OCI-LY3 (cell line): ENCODE data around the gene MIR17HG.

ENCODE experiments used
- H2AFZ ChIP-seq: fragments of 200-600, 300-600 bp; shearing (Covaris generic); 2 replicates; pipeline ENCODE4 v1.6.0; 2014; ENCODE audit warnings: antibody characterized with exemption, low read depth, low read length
- H3K27ac ChIP-seq: fragments of 200-600, 300-600 bp; sonication (generic); 2 replicates; pipeline ENCODE4 v1.5.1; 2014; ENCODE audit warnings: mild to moderate bottlenecking, low read length, moderate library complexity, mixed read lengths
- H3K27me3 ChIP-seq: fragments of 200-600, 300-600 bp; sonication (generic); 2 replicates; pipeline ENCODE4 v1.6.1; 2014; ENCODE audit warnings: low read depth, low read length, mixed read lengths
- H3K36me3 ChIP-seq: fragments of 200-600, 300-600 bp; sonication (generic); replicated peaks from 2 replicates; pipeline ENCODE3; 2014; ENCODE audit warnings: low read depth, low read length, mixed read lengths
- H3K4me1 ChIP-seq: fragments of 300-600, 200-600 bp; sonication (generic); 2 replicates; pipeline ENCODE4 v1.6.1; 2014; ENCODE audit warnings: low read length, mixed read lengths
- H3K4me2 ChIP-seq: fragments of 200-600, 300-600 bp; sonication (generic); 2 replicates; pipeline ENCODE4 v1.6.1; 2014; ENCODE audit warnings: low read length, mixed read lengths
- H3K4me3 ChIP-seq: fragments of 300-600, 200-600 bp; sonication (generic); 2 replicates; pipeline ENCODE4 v1.5.1; 2014; ENCODE audit warnings: antibody characterized with exemption, mild to moderate bottlenecking, low read length, moderate library complexity
- H3K79me2 ChIP-seq: fragments of 300-600, 200-600 bp; shearing (Covaris generic); 2 replicates; pipeline ENCODE4 v1.6.1; 2014; ENCODE audit warnings: mild to moderate bottlenecking, low read length, mixed read lengths
- H3K9ac ChIP-seq: fragments of 300-600, 200-600 bp; shearing (Covaris generic); 2 replicates; pipeline ENCODE4 v1.6.0; 2014; ENCODE audit warnings: mild to moderate bottlenecking, low read length, moderate library complexity
- H3K9me3 ChIP-seq: fragments of 200-600, 300-600 bp; shearing (Covaris generic); 2 replicates; pipeline ENCODE4 v1.6.1; 2014; ENCODE audit warnings: low read length, mixed read lengths; ENCODE audit not compliant: insufficient read depth
- H4K20me1 ChIP-seq: fragments of 200-600, 300-600 bp; sonication (generic); 2 replicates; pipeline ENCODE4 v1.6.1; 2016; ENCODE audit warnings: low read length, mixed read lengths; ENCODE audit not compliant: insufficient read depth
- EZH2phosphoT487 ChIP-seq: fragments of 200-600 bp; shearing (Covaris generic); IDR thresholded peaks from 2 replicates; pipeline ENCODE4 v1.6.1; 2018; ENCODE audit warnings: antibody characterized with exemption, mixed run types, low read depth
- TF ChIP-seq, protein P1 (sequence below): fragments of 200-600, 300-600 bp; sonication (generic); IDR thresholded peaks from 2 replicates; pipeline ENCODE4 v1.5.1; 2014; ENCODE audit warnings: antibody characterized with exemption, low read length, low read depth

Gene MIR17HG

DNA sequence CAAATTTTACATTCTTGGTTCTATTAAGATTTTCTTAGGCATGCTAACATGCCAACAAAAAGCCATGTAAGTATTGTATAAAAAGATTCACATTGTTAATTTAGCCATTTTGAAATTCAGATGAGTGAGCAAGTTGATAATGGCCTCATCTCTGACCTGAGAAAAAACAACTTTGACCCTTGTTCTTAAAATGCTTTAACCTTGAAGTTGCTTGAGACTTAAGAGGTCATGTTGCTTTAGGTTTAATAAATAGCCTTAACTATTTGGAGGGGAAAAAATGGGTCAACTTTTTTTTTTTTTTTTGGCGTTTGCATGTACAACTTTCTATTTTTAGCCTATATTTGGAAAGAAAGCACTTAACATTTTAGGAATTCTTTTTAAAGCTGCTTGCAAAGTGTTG is 6.0 kb downstream of the MIR17HG start:
- H3K36me3 ChIP-seq = peaks cover 92% of the 10 kb centered on the region
- no peak for TF ChIP-seq EZH2phosphoT487
- TF ChIP-seq, protein P1, sequence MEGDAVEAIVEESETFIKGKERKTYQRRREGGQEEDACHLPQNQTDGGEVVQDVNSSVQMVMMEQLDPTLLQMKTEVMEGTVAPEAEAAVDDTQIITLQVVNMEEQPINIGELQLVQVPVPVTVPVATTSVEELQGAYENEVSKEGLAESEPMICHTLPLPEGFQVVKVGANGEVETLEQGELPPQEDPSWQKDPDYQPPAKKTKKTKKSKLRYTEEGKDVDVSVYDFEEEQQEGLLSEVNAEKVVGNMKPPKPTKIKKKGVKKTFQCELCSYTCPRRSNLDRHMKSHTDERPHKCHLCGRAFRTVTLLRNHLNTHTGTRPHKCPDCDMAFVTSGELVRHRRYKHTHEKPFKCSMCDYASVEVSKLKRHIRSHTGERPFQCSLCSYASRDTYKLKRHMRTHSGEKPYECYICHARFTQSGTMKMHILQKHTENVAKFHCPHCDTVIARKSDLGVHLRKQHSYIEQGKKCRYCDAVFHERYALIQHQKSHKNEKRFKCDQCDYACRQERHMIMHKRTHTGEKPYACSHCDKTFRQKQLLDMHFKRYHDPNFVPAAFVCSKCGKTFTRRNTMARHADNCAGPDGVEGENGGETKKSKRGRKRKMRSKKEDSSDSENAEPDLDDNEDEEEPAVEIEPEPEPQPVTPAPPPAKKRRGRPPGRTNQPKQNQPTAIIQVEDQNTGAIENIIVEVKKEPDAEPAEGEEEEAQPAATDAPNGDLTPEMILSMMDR = no peak
- H3K9ac ChIP-seq = no peak overlapping the region
- peaks cover 68% of the 10 kb centered on the region for H3K4me1 ChIP-seq
- peaks cover 94% of the 10 kb centered on the region for H4K20me1 ChIP-seq
- peak overlapping the region; percentile 64 for H3K27ac ChIP-seq
- H3K4me2 ChIP-seq = peak overlapping the region; percentile 16
- H3K4me3 ChIP-seq = no peak overlapping the region
- peaks cover 74% of the 10 kb centered on the region for H3K79me2 ChIP-seq
- no peaks in the 10 kb centered on the region for H3K27me3 ChIP-seq
- H3K9me3 ChIP-seq = no peaks in the 10 kb centered on the region
- H2AFZ ChIP-seq = no peak overlapping the region

DNA sequence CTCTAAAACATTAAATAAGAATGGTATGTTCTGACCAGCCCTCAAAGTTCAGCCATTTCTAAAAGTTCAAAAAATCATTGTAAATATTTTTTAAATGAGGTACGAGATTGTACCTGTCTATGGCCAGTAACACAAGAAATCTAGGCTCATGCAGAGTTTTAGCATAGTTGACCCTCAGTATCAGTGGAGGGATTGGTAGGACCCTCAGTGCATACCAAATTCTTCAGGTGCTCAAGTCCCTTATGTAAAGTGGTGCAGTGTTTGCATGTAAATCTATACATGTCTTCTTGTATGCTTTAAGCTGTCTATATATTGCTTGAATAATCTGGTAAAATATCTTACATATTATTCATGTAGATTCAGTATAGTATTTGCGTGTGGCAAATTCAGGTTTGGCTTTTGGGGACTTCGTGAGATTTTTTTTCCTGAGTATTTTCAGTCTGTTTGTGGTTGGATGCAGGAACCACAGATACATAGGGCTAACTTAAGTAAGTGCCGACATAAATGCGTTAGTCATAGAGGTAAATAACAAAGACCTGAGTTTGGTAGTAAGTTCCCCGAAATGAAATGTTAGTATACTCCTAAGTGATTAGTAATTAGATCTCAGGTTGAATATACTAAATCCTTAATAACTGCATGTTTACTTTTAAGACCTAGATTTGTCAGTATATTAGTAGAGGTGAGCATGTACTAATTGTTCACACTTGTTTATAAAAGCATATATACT is 7.8 kb downstream of the MIR17HG start:
- H3K36me3 ChIP-seq = peaks cover 79% of the 10 kb centered on the region
- H3K4me1 ChIP-seq = peaks cover 64% of the 10 kb centered on the region
- H3K4me2 ChIP-seq = no peak overlapping the region
- no peaks in the 10 kb centered on the region for H3K9me3 ChIP-seq
- H4K20me1 ChIP-seq = peaks cover 85% of the 10 kb centered on the region
- TF ChIP-seq, protein P1 = no peak
- TF ChIP-seq EZH2phosphoT487 = no peak
- peaks cover 56% of the 10 kb centered on the region for H3K79me2 ChIP-seq
- no peak overlapping the region for H3K4me3 ChIP-seq
- no peak overlapping the region for H2AFZ ChIP-seq
- no peaks in the 10 kb centered on the region for H3K27me3 ChIP-seq
- peak overlapping the region; percentile 64 for H3K27ac ChIP-seq
- H3K9ac ChIP-seq = no peak overlapping the region

DNA sequence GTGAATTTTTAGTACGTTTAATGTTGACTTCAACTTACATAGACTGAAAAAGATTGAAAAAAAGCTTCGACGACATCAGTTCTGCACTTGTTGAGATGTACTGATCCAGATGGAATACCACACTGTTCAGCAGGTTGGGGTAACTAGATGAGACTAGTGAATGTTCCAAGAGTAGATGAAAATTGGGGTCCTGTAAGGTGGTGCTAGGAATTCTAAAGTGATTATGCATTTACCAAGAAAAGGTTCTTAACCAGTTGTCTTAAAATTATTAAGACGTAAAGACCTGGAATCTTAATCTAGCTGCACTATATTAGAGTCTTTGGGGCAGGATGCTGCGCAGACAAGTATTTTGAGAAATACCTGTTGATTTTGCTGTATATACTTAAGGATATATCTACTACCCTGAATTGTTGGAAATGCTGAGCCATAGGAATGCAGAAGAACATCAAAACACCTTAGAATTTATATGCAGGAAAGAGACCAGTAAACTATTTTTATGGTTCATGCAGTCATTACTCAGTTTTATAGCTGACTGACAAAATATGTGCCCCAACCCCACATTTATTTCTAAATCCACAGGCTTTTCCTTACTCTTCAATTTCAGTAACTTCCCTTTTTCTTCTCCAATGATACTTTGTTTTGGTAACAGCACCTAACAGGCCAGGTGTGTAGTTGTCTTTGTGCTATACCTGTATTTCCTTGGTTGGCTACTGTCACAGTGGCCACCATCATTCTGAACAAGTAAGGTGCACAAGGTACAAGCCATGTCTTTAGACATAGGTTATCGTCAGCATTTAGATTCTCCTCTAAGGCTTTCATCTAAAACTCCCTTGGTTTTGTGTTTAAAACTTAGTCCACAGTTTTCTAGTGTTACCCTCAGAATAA is 8.6 kb downstream of the MIR17HG start:
- no peak overlapping the region for H3K9ac ChIP-seq
- peaks cover 80% of the 10 kb centered on the region for H4K20me1 ChIP-seq
- TF ChIP-seq, protein P1 = no peak
- no peak for TF ChIP-seq EZH2phosphoT487
- peaks cover 48% of the 10 kb centered on the region for H3K79me2 ChIP-seq
- peaks cover 56% of the 10 kb centered on the region for H3K4me1 ChIP-seq
- no peak overlapping the region for H3K4me3 ChIP-seq
- H3K36me3 ChIP-seq = peaks cover 71% of the 10 kb centered on the region
- 0 out of 2 replicates have a peak overlapping the region, but pooled peaks have one; percentile 60 for H3K27ac ChIP-seq
- no peaks in the 10 kb centered on the region for H3K27me3 ChIP-seq
- H3K4me2 ChIP-seq = no peak overlapping the region
- H3K9me3 ChIP-seq = no peaks in the 10 kb centered on the region
- no peak overlapping the region for H2AFZ ChIP-seq
